GM19397 (cell line): ENCODE results near the gene MILR1.
"Not testable (repeated sequence)": the region's sequence is repeated elsewhere in the genome, so short reads cannot be mapped to it uniquely, and the experiment has no call there.

Experiments used
- ATAC-seq: cut with Tn5 transposase; IDR thresholded peaks from one replicate; pipeline ENCODE4 v1.9.1; 2021; ENCODE audit warnings: mild to moderate bottlenecking, moderate library complexity; ENCODE audit not compliant: unreplicated experiment

The MILR1 gene

DNA sequence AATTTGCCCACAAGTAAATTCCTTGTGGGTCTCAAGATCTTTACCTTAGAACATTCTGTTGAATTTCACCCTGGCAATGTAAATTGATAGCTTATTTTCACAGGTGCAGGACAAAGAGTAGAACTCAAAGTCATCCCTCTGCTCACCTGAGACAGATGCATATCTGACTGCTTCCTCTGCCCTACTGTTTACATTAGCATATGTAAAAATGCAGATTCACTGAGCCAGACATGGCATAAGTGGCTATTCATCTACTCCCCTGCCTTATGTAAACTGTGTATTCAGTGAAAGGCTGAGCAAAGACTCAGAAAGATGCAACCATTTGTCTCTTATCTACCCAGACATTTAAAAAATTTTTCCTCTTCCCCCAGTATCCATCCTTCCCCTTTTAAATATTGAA lies 22.3 kb upstream of the MILR1 start:
- ATAC-seq: no peak

DNA sequence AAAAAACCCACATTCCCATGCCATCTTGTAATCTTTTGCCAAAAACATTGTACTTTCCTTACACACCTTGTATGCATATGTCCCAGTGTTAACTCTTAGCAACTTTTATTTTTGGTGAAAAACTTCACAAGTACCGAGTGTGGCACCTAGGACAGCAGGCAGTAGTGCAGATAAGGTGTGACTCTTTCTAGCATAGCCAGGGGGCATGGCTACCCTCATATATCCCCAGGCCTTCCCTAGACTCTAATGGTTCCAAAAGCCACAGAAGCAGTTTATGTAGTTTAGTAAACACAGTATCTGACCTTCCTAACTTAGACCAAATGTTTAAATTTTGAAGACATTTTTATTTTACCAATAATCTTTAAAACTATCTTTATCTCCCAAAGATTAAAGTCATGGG lies 20.5 kb upstream of the MILR1 start:
- ATAC-seq: no peak

DNA sequence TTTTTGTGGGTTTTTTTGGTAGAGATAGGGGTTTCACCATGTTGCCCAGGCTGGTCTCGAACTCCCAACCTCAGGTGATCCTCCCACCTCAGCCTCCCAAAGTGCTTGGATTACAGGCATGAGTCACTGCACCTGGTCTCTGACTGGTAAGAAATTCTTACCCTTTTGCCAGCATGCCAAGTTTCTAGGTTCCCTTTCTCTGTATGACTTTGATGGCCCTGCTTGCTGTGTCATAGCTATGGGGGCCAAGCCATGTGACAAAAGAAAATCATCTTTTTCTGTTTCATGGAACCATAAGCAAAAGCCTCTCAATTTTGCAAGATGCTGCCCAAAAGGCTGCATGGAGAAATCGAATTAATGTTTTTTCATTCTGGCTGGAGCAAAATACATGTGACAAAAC lies 18.9 kb upstream of the MILR1 start:
- ATAC-seq: not testable (repeated sequence)

DNA sequence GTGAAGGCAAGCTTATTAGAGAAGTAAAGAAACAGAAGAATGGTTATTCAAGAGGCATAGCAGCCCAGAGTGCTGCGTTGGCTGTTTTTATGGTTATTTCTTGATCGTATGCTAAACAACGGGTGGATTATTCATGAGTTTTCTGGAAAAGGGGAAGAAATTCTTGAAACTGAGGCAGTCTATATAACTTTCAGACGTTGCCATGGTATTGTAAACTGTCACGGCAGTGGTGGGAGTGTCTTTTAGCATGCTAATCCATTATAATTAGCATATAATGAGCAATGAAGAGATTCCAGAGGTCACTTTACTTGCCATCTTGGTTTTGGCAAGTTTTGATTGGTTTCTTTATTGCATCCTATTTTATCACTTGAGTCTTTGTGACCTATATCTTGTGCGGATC lies 17.4 kb upstream of the MILR1 start:
- no peak for ATAC-seq

DNA sequence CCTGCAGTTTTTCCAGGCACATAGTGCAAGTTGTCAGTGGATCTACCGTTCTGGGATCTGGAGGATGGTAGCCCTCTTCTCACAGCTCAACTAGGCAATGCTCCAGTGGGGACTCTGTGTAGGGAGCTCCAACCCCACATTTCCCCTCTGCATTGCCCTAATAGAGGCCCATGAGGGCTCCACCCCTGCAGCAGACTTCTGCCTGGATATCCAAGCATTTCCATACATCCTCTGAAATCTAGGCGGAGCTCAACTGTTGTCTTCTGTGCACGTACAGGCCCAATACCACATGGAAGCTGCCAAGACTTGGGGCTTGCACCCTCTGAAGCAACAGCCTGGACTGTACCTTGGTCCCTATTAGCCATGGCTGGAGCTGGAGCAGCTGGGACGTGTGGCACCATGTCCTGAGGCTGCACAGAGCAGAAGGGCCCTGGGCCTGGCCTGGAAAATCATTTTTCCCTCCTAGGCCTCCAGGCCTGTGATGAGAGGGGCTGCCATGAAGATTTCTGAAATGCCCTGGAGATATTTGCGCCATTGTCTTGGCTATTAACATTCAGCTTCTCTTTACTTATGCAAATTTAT lies 10.9 kb upstream of the MILR1 start:
- no peak for ATAC-seq

DNA sequence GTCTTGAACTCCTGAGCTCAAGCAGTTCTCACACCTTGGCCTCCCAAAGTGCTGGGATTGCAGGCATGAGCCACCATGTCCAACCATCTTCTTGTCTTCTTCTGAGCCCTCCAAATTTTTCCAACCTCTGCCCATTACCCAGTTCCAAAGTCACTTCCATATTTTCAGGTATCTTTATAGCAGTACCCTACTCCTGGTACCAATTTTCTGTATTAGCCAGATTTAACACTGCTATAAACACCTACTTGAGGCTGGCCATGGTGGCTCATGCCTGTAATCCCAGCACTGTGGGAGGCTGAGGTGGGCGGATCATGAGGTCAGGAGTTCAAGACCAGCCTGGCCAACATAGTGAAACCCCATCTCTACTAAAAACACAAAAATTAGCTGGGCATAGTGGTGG lies 9.4 kb upstream of the MILR1 start:
- not testable (repeated sequence) for ATAC-seq

DNA sequence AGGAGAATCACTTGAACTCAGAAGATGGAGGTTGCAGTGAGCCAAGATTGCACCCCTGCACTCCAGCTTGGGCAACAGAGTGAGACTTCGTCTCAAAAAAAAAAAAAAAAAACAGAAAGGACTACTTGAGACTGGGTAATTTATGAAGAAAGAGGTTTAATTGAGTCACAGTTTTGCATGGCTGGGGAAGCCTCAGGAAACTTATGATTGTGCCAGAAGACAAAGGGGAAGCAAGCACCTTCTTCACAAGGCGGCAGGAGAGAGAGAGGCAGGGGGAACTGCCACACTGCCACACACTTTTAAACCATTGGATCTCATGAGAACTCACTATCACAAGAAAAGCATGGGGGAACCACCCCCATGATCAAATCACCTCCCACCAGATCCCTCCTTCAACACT lies 9.0 kb upstream of the MILR1 start:
- ATAC-seq: no peak

DNA sequence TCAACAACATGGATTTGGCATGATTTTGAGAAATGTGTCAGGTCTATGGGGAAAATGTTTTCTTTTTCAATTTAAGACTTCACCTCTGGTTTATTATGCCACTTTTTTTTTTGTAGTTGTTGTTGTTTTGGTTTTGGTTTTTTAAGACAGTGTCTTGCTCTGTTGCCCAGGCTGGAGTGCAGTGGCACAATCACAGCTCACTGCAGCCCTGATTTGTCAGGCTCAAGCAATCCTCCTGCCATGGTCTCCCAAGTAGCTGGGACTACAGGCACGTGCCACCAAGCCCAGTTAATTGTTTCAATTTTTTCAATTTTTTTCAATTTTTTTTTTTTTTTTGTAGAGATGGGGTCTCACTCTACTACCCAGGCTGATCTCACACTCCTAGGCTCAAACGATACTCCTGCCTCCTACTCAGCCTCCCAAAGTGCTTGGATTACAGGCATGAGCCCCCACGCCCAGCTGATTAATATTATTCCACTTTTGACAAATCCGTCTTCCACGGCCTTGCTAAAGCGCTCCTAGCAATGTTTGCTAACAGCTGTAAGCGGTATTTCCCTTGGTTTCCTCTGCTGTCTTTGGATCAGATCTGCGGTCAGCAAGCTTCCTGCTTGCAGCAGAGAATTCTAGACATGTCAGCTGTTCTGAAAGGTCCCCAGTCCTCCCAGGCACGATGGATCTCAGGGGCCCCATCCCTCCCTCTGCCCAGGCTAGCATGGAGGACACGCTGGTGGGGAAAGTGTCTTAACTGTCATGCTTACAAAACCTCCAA lies 7.0 kb upstream of the MILR1 start:
- no peak for ATAC-seq

DNA sequence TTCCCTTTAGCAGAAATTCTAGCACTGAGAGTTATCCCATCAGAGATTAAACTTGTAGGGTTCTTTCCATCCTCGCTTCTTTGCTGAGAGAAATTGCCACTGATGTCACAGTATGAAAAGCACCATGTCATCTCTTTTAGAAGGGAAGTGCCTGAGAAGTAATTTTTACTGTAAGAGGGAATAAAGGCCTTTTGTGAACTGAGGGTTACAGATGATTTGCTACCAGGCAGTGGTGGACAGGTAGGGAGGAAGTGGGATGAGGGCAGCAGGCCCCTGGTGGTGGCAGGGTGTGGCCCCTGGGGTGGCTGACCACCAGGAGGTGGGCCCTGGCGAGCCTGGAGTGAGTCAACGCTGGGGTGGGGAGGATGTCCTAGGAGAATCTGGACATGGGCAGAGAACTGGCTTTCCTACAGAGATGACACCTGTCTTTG lies 6.4 kb upstream of the MILR1 start:
- ATAC-seq: no peak

DNA sequence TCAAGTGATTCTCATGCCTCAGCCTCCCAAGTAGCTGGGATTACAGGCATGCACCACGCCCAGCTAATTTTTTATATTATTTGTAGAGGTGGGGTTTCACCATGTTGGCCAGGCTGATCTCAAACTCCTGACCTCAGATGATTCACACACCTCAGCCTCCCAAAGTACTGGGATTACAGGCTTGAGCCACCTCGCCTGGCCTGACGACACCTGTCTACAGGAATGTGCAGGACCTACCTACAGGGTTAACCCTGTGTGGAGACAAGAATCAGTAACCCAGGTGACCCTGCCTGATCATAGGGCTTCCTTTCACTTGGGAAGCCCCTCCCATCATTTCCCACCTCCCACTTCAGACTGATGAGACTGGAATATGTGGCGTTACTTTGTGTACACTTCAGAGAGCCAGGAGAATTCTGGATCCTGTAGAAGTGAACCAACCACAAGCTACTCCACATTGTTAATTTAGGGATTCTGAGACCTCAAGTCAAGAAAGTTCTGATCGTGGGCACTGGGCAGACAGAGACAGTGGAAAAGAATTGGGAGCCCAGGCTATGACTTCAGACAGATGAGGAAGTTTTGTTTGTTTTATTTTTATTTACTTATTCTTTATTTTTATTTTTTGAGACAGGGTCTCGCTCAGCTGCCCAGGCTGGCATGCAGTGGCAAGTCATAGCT lies 5.7 kb upstream of the MILR1 start:
- ATAC-seq: no peak

DNA sequence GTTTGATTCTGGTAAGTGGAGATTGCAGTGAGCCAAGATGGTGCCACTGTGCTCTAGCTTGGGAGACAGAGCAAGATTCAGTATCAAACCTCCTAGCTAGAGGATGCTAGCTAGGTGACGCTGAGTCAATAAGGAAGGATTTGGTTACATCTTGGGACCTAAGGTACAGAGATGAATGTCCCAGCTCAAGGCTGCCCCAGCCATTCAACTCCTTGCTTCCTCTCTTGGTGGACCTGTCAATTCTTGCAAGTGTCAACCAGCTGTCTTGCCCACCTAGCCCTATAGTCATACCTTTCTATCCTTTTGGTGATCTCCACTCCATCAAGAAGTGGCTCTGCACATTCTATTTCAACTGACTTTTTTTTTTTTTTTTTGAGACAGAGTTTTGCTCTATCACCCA lies 1.4 kb upstream of the MILR1 start:
- ATAC-seq: no peak

DNA sequence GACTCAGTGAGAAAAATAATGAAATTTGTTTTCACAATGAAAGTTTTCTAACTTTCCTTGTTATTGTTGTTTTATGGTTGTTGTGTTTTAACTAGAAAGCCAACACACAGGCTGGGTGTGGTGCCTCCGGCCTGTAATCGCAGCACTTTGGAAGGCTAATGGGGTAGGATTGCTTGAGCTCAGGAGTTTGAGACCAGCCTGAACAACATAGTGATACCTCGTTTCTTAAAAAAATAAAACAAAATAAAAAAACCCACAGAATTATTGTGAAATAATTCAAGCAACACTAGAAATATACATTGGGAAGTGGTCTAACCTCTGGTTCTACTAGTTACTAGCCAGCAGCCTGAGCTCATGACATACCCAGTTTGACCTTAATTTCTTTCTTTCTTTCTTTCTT lies 630 bp downstream of the MILR1 start:
- ATAC-seq: no peak

DNA sequence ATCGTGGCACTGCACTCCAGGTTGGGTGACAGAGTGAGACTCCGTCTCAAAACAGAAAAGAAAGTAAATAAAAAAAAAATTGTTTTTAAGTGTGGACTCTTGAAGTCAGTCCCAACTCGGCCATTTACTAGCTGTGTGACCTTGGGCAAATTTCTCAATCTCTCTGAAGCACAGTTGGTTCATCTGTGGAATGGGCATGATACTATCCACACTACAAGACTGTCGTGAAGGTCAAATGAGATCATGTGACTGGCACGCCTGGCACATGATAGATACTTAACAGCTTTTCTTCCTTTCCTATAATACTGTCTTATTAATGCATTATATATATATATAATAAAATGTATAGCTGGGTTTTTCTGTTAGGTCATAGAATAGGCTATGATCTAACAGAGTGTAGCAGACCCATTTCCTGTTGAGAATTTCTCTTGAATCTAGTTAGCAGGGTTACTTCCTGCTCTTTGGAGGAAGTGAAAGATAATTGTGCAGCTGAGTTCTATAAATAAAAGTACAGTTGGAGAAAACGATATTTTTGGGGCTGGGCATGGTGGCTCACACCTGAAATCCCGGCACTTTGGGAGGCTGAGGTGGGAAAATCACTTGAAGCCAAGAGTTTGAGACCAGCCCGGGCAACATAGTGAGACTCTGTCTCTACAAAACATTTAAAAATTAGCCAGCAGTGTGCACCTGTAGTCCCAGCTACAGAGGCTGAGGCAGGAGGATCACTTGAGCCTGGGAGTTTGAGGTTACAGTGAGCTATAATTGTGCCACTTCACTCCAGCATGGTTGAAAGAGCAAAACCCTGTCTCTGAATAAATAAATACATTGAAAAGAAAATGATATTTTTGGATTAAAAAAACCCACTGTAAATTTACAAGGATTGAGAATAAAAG lies 7.3 kb downstream of the MILR1 start:
- no peak for ATAC-seq

DNA sequence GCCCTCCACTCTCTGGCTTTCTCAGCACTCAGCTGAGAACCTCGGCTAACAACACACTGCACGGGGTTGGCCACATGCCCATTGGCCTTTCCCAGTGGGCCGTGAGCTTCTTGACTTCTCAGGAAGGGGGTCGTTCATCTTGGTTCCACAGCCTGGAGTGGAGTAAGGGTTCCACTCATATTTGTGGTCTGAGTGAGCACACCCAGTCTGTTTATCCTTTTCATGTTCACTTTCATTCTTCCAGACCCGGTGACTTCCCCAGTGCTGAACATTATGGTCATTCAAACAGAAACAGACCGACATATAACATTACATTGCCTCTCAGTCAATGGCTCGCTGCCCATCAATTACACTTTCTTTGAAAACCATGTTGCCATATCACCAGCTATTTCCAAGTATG lies 8.2 kb downstream of the MILR1 start:
- no peak for ATAC-seq

DNA sequence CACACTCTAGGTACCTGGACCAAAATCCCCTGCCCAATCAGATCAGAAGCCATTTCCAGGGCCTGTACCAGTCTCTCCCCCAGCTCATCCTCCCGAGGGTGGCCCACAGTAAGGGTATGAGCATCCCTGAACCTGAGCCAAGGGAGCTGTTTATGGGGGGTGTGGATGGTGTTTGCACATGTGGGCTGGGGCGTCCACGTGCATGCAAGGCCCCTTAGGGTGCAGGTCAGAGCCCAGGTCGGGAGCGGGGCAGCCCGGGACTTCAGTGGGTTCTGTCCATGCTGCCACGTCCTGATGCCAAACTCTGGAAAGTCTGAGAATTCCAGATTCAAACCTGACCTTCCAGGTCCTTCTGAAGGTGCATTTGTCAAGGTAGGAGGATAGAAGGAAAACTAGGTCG lies 9.8 kb downstream of the MILR1 start:
- ATAC-seq: no peak

DNA sequence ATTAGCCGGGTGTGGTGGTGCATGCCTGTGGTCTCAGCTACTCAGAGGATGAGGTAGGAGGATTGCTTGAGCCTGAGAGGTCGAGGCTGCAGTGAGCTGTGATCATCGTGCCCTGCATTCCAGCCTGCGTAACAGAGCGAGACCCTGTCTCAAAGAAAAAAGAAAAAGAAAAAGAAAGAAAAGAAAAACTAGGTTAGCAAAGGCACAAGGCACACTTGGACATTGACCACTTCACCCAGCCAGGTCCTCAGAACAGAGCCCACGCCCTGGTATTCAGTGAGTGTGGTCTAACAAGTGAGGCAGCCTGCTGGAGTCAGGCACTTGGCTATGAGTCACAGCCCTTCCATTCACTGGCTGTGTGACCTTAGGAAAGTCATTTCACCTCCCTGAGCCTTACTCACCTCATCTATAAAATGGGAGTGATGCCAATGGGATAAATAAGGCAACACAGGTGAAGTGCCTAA lies 10.4 kb downstream of the MILR1 start:
- ATAC-seq: no peak

DNA sequence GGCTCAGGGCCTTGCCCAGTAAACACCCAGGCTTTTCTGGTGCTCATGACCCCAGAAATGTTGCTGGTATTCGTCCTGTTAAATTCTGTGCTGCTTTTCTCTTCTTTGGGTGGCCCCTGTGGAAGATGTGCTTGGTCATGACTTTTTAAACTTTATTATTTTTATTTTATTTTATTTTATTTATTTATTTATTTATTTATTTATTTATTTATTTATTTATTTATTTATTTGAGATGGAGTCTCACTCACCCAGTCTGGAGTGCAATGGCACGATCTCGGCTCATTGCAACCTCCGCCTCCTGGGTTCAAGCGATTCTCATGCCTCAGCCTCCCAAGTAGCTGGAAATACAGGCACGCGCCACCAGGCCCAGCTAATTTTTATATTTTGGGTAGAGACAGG lies 10.9 kb downstream of the MILR1 start:
- ATAC-seq: not testable (repeated sequence)

DNA sequence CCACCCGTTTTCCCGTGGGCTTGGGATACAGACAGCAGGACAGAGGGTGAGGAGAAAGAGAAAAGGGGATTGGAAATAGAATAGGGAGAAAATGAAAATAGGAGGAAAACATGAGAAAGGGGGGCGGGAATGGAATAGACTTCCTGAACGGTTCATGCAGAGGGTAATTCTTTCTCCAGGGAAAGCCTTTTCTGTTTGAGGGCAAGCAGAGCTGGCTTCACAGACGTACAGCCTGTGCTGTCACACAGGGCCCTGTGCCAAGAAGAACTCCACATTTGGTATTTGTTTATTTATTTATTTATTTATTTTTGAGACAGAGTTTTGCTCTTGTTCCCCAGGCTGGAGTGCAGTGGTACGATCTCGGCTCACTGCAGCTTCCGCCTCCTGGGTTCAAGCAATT lies 12.0 kb downstream of the MILR1 start:
- no peak for ATAC-seq

DNA sequence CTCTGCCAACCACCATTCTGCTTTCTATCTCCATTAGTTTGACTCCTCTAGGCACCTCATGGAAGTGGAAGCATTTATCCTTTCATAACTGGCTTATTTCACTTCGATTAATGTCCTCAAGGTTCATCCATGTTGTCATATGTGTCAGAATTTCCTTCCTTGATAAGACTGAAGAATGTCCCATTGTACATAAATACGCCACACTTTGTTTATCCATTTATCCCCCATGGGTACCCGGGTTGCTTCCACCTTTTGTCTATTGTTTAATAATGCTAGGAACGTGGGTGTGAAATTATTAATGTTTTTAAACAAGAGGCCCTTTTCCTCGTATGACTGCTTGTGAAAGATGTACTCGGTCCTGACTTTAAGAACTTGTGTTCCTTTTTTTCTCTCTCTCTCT lies 12.9 kb downstream of the MILR1 start:
- ATAC-seq: no peak

DNA sequence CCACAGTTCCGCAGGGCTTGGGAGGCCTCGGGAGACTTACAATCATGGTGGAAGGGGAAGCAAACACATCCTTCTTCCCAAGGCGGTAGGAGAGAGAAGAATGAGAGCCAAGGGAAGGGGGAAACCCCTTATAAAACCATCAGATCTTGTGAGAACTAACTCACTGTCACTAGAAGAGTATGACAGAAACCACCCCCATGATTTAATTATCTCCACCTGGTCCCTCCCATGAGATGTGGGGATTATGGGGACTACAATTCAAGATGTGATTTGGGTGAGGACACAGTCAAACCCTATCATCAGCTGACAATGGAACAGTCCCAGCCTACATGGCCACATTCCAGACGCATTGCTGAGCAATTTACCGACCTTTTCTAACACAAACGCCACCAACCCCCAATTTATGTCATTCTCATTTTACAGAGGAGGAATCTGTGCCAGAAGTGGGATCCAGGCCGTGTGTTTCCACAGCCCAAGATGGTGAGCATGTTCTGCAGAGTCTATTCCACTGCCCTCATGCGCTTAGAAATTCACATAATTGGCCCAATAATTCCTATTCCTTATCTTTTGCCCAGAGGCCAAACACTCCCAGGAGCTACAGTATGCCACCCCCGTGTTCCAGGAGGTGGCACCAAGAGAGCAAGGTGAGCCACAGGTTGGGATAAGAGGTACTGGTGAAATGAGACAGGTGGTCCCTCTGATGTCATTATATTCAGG lies 17.3 kb downstream of the MILR1 start:
- no peak for ATAC-seq

DNA sequence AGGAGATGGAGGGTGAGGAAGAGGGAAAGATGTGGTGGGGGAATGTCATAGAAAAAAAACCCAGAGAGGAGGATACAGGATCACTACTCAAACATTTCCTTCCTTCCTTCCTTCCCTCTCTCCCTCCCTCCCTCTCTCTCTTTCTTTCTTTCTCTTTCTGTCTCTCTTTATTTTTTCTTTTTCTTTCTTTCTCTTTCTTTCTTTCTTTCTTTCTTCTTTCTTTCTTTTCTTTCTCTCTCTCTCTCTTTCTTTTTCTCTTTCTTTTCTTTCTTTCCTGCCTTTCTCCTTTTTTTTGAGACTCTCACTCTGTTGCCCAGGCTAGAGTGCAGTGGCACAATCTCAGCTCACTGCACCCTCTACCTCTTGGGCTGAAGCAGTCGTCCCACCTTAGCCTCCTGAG lies 17.9 kb downstream of the MILR1 start:
- not testable (repeated sequence) for ATAC-seq
